GM18873 (cell line): Measurements from ENCODE around the gene RDM1.

Experiments used
- ATAC-seq: cut with Tn5 transposase; IDR thresholded peaks from one replicate; pipeline ENCODE4 v1.9.1; 2021; ENCODE audit warnings: mild to moderate bottlenecking, moderate library complexity, moderate number of reproducible peaks; ENCODE audit not compliant: unreplicated experiment, low FRiP score

The RDM1 gene

GRCh38 chr17:35875072-35875799 is 55.3 kb downstream of the RDM1 start:
- ATAC-seq: no peak

GRCh38 chr17:35872196-35872980 is 58.2 kb downstream of the RDM1 start:
- no peak for ATAC-seq

- no peak for ATAC-seq
Measured at GRCh38 chr17:35870906-35871819, 59.4 kb downstream of the RDM1 start.

- no peak for ATAC-seq
Measured at GRCh38 chr17:35868737-35869136, 61.8 kb downstream of the RDM1 start, which contains the start of gene HEATR9. Gene HEATR9, minus strand, starts transcription at chr17:35868891. Its CDS starts 149 bp downstream, at chr17:35868742.
